ENCODE data around the gene FPR2. TPM values are rescaled to one million over a fixed set of nuclear protein-coding genes. Genes with fewer than 3 reads are reported as not detected.

The FPR2 gene
- total and polyA plus RNA-seq, 2 of the 13 experiments (the other 11 are each of a cell fraction or from before 2014, with no cell fraction given), result not detected

DNA sequence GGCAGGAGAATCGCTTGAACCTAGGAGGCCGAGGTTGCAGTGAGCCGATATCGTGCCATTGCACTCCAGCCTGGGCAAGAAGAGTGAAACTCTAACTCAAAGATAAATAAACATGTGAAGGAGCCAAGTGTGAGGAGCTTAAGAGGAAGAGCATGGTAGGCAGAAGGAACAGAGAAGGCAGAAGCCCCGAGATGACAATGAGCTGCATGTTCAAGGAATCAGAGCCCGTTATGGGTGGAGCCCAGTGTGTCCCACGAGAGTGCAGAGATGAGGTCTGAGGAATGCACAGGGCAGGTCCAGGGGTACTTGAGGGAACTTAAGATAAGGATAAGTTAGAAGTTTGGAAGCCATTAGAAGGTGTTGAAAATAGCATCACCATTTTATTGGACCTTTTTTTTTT, 716 bp downstream of the FPR2 start (continued):
- TF ChIP-seq KAT2B (IDR thresholded peaks at IDR 0.05; ENCODE audit: borderline replicate concordance, low read depth, low read length), result no peak
- TF ChIP-seq, protein P1, sequence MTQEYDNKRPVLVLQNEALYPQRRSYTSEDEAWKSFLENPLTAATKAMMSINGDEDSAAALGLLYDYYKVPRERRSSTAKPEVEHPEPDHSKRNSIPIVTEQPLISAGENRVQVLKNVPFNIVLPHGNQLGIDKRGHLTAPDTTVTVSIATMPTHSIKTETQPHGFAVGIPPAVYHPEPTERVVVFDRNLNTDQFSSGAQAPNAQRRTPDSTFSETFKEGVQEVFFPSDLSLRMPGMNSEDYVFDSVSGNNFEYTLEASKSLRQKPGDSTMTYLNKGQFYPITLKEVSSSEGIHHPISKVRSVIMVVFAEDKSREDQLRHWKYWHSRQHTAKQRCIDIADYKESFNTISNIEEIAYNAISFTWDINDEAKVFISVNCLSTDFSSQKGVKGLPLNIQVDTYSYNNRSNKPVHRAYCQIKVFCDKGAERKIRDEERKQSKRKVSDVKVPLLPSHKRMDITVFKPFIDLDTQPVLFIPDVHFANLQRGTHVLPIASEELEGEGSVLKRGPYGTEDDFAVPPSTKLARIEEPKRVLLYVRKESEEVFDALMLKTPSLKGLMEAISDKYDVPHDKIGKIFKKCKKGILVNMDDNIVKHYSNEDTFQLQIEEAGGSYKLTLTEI (CRISPR knock-in tag; conservative IDR thresholded peaks at IDR 0.05), result no peak

DNA sequence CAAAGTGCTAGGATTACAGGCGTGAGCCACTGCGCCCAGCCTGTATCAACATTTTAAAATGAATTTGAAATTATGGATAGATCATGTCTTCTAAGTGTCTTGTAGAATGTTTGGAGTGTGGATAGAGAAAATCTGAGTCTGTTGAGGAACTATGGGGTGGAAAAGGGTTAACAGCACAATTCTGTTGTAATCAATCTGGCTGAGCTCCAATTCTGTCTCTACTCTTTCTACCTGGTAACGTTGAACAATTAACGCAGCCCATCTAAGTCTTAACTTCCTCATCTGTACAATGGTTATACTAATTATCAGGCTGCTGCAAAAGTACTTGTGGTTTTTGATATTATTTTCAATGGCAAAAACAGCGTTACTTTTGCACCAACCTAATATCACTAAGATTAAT, 4.1 kb downstream of the FPR2 start:
- in situ Hi-C loops (cut with HindIII; ENCODE audit: extremely low pct_ligation_motif_present, low pct_unique_long_range_greater_than_20kb) (no loop called here), intact Hi-C loops (cut with micrococcal nuclease; ENCODE audit: unreplicated experiment) (no loop called here)
- ChIA-PET CTCF (ENCODE audit: low intra/inter-chr PET ratio, low total read pairs) (no interaction called here), POLR2A (no interaction called here)
- Histone ChIP-seq H3K79me2 (ENCODE audit: insufficient read depth, low read length) (no peaks in the 10 kb centered on the region), H4K20me1 (ENCODE audit: insufficient read depth, low read length) (no peaks in the 10 kb centered on the region), H3K9ac (ENCODE audit: insufficient read depth, low read depth, low read length) (no peak overlapping the region), H3K9me3 (ENCODE audit: low read length) (no peaks in the 10 kb centered on the region), H3K4me2 (ENCODE audit: low read depth, low read length) (no peak overlapping the region), H3K27me3 (ENCODE audit: control insufficient read depth in 1 of 2, insufficient read depth in 2 of 2, low read length in 2 of 2) (peaks cover 0 to 5% of the 10 kb centered on the region in 2 experiments; a peak in 2 of 5 replicates), H3K36me3 (replicated peaks in 1 of 2; ENCODE audit: control insufficient read depth in 1 of 2, insufficient read depth in 2 of 2, low read length in 2 of 2) (no peaks in the 10 kb centered on the region), H2AFZ (ENCODE audit: low read length) (no peak overlapping the region), H3K4me3 (replicated peaks in 1 of 3; ENCODE audit: insufficient read depth in 1 of 3, low read depth in 2 of 3, low read length in 3 of 3) (no peak overlapping the region), H3K27ac (ENCODE audit: extremely low read length, insufficient read depth, low read length) (no peak overlapping the region), H3K4me1 (ENCODE audit: insufficient read depth, low read length) (no peaks in the 10 kb centered on the region)
- no TSS peak for BruUV-seq (replicated peaks)
- no peak for ATAC-seq
- FAIRE-seq, result no peak
- DNase-seq (ENCODE audit: low spot score), result no peak
- TF ChIP-seq YY1 (IDR thresholded peaks at IDR 0.05; ENCODE audit: insufficient read depth, insufficient replicate concordance, low read depth, low read length) (no peak), GLI4 (CRISPR knock-in tag; IDR thresholded peaks at IDR 0.05; ENCODE audit: borderline replicate concordance) (no peak), NR3C1 (CRISPR knock-in tag; IDR thresholded peaks at IDR 0.05) (no peak), ZNF33B (CRISPR knock-in tag; IDR thresholded peaks at IDR 0.05) (no peak), SIX1 (CRISPR knock-in tag; IDR thresholded peaks at IDR 0.05; ENCODE audit: borderline replicate concordance) (no peak), DPF2 (CRISPR knock-in tag; IDR thresholded peaks at IDR 0.05; ENCODE audit: borderline replicate concordance, low read depth) (no peak), ZFAT (CRISPR knock-in tag; conservative IDR thresholded peaks at IDR 0.05) (no peak), PCBP1 (IDR thresholded peaks at IDR 0.05; ENCODE audit: borderline replicate concordance, low read depth, low read length) (no peak)
- TF ChIP-seq, protein P2, sequence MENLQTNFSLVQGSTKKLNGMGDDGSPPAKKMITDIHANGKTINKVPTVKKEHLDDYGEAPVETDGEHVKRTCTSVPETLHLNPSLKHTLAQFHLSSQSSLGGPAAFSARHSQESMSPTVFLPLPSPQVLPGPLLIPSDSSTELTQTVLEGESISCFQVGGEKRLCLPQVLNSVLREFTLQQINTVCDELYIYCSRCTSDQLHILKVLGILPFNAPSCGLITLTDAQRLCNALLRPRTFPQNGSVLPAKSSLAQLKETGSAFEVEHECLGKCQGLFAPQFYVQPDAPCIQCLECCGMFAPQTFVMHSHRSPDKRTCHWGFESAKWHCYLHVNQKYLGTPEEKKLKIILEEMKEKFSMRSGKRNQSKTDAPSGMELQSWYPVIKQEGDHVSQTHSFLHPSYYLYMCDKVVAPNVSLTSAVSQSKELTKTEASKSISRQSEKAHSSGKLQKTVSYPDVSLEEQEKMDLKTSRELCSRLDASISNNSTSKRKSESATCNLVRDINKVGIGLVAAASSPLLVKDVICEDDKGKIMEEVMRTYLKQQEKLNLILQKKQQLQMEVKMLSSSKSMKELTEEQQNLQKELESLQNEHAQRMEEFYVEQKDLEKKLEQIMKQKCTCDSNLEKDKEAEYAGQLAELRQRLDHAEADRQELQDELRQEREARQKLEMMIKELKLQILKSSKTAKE (CRISPR knock-in tag; IDR thresholded peaks at IDR 0.05; ENCODE audit: borderline replicate concordance), result no peak
- TF ChIP-seq, protein P3, sequence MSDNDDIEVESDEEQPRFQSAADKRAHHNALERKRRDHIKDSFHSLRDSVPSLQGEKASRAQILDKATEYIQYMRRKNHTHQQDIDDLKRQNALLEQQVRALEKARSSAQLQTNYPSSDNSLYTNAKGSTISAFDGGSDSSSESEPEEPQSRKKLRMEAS (IDR thresholded peaks at IDR 0.05), result no peak
- TF ChIP-seq, protein P4, sequence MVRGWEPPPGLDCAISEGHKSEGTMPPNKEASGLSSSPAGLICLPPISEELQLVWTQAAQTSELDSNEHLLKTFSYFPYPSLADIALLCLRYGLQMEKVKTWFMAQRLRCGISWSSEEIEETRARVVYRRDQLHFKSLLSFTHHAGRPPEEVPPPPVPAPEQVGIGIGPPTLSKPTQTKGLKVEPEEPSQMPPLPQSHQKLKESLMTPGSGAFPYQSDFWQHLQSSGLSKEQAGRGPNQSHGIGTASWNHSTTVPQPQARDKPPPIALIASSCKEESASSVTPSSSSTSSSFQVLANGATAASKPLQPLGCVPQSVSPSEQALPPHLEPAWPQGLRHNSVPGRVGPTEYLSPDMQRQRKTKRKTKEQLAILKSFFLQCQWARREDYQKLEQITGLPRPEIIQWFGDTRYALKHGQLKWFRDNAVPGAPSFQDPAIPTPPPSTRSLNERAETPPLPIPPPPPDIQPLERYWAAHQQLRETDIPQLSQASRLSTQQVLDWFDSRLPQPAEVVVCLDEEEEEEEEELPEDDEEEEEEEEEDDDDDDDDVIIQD (CRISPR knock-in tag; IDR thresholded peaks at IDR 0.05; ENCODE audit: low read depth), result no peak
- WGBS (ENCODE audit: low lambda C conversion rate), result 4% methylated on average over 5 of the region's 5 CpGs

Data from HepG2 (cell line).